ENCODE measurements around the gene STAMBPL1.

STAMBPL1 gene

DNA sequence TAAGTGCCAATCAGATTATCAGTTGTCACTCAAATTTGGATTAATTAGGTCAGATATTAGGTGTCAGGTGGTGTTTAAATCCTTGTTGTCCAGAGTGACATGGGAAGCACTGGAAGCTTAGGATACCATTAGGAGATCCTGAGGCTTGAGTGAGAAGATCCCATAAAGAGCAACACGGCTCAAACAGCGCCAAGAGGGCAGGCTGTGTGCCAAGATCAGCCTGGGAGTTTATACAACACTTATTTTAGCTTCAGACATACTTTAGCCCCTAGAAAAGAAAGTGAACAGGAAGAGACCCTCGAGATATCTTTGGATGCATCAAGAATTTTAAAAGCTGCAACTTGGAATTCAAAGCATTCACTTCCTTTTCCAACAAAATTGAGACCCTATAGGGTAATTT lies 86.8 kb downstream of the STAMBPL1 start:
- in situ Hi-C loops (cut with HindIII; ENCODE audit: low sequenced_read_pairs): no loop called here
- H3K4me3 ChIP-seq (ENCODE audit: low read depth, low read length): no peak overlapping the region
- no peak for TF ChIP-seq CTCF (IDR thresholded peaks at IDR 0.05; ENCODE audit: low read depth, low read length)
- DNase-seq (ENCODE audit: low read depth, low spot score): no peak

GRCh38 chr10:88968391-88968790 lies 88.3 kb downstream of the STAMBPL1 start:
- in situ Hi-C loops (cut with HindIII; ENCODE audit: low sequenced_read_pairs): no loop called here
- no peak for DNase-seq (ENCODE audit: low read depth, low spot score)
- TF ChIP-seq CTCF (IDR thresholded peaks at IDR 0.05; ENCODE audit: low read depth, low read length): no peak
- H3K4me3 ChIP-seq (ENCODE audit: low read depth, low read length): no peak overlapping the region

DNA sequence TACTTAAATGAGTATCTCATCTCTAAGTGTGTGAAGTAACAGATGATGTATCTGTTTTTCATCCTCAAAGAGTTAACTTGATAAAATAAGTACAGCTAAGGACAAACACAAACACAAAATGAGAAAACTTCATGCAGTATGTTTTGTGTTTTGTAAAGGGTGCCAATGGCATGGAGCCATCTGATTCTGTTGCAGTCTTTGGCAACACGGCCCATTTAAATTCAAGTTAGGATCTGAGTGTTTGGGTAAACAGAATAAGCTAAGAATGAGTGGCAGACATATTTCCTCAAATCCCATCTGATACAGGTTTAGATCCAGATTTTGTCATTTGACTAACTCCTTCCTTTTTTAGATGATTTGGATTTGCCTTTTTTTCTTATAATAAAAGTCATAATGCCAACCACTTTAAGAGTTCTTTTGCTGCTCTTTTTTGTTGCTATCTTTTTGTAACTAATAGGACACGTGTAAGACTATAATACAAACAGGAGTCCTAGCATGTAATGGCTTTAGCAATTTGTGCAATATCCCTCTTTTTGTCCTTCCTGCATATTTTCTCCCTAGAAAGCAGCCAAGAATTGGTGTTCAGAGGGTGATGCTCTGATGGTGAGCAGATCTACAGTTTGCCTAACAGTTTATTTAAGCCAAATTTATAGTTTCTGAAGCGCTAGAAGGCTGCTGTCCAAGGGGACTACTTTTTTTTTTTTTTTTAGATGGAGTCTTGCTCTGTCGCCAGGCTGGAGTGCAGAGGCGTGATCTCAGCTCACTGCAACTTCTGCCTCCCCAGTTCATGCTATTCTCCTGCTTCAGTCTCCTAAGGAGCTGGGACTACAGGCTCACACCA lies 91.4 kb downstream of the STAMBPL1 start:
- in situ Hi-C loops (cut with HindIII; ENCODE audit: low sequenced_read_pairs): no loop called here
- no peak for TF ChIP-seq CTCF (IDR thresholded peaks at IDR 0.05; ENCODE audit: low read depth, low read length)
- no peak overlapping the region for H3K4me3 ChIP-seq (ENCODE audit: low read depth, low read length)
- no peak for DNase-seq (ENCODE audit: low read depth, low spot score)
